ENCODE measurements around the gene ERAL1. TPM values are rescaled to one million over a fixed set of nuclear protein-coding genes. Genes with fewer than 3 reads are reported as not detected.
A peak's percentile ranks its signal among the peaks of the same experiment; 100 is the strongest.
"Not testable (repeated sequence)": the region's sequence is repeated elsewhere in the genome, so short reads cannot be mapped to it uniquely, and the experiment has no call there.

The ERAL1 gene
- total RNA-seq, 2 experiments from 2014 or later = 51.5 to 74.8 TPM

DNA sequence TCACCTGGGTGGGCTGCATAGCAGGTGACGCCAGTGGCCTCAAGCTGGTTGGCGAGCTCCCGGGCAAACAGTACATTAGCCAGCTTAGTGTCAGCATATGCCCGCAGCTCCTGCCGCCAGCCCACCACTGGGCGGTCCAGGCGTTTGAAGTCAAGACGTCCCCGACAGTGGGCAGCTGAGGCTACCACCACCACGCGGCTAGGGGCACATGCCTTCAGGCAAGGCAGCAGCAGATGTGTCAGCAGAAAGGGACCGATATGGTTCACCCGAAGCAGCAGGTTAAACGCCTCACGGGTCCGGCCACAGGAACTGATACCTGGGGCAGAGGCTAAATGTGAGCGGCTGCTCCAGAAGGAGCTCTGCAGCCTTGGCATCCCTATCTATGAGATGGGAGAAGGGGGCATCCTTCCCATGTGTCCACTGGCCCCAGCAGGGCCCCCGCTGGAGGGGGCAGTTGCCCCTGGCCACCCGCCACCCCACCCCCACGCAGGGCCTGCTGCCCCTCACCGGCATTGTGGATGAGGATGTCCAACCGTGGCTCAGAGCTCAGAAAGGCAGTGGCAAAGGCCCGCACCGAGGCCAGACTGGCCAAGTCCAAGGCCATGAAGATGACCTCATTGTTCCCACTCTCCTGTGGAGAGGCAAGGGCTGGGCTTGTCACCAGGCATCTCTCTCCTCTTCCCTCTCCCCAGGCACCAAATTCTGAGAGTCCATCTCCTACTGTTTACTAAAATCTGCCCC is 46.3 kb downstream of the ERAL1 start:
- Mint-ChIP-seq H3K4me1 (peaks cover 45% of the 10 kb centered on the region), H3K27me3 (no peaks in the 10 kb centered on the region), H3K9me3 (ENCODE audit: low read depth) (no peaks in the 10 kb centered on the region), H3K27ac (peak overlapping the region; percentile 92), H3K36me3 (ENCODE audit: low read depth) (peaks cover 30% of the 10 kb centered on the region), H3K4me3 (peak overlapping the region; percentile 87)
- ChIA-PET CTCF (interaction anchor here (0.7 to 2.9 kb wide), 14 partner anchors 9 to 227 kb away, joined by 3 to 13 read pairs (median 3); partner anchors contain the start of gene FAM222B), POLR2A (no interaction called here)
- no peak for ATAC-seq
- intact Hi-C loops (cut with DNase I, micrococcal nuclease) = loop anchor here in 1 of 2 experiments (5.0 kb wide), 1 partner anchor 239 kb away; the partner anchor contains the start of genes SDF2 and SUPT6H
- no peak for DNase-seq

DNA sequence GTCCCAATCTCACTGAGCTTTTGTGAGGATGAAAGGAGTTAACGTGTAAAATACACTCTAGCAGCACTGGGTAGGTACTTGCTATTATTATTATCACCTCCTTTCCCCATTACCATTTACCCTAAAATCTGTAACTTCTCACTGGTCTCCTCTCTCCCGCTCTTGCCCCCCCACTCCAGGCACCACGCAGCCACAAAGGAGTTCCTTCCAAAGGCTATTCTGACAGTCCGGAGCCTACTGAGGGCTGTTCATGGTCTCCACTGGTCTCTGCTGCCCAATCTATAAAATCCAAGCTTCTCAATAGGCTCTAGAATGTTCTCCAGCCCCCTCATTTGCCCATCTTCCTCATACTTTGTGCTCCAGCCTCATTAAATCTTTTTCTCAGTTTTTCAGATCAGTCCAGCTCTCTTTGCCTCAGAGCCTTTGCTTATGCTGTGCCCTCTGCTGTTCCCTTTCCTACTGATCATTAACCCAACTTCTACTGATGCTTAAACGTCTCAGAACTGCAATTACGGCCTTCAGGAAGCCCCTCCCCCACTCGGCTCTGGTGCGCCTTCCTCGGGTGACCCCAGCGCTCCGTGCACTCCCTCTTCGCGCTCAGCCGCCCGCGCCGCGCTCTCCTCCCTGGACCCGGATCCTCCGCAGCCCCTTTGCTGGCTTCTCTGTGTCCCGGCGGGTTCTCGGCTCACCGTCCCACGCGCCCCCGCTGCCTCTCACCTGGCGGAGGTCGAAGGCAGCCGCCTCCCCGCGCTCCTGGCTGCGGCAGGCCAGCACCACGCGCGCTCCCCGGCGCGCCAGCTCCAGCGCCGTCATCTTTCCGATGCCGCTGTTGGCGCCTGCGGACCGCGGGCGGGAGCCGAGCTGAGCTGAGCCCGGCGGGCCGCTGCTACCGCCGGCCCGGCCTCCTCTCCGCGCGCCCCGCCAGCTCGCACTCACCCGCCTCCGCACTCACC is 47.3 kb downstream of the ERAL1 start:
- peak; percentile 35 for ATAC-seq
- Mint-ChIP-seq H3K27me3 (no peaks in the 10 kb centered on the region), H3K4me3 (peak overlapping the region; percentile 87), H3K27ac (peak overlapping the region; percentile 92), H3K9me3 (ENCODE audit: low read depth) (no peaks in the 10 kb centered on the region), H3K4me1 (peaks cover 39% of the 10 kb centered on the region), H3K36me3 (ENCODE audit: low read depth) (peaks cover 31% of the 10 kb centered on the region)
- DNase-seq = peak; percentile 74
- POLR2A ChIA-PET = interaction anchor here (1.1 to 1.2 kb wide), 2 partner anchors 9 to 139 kb away, joined by 4 read pairs; no protein-coding TSS in a partner anchor
- intact Hi-C loops (cut with DNase I, micrococcal nuclease) = loop anchor here in 1 of 2 experiments (5.0 kb wide), 1 partner anchor 240 kb away; the partner anchor contains the start of genes SDF2 and SUPT6H
- CTCF ChIA-PET = interaction anchor here (0.6 to 2.9 kb wide), 26 partner anchors 10 to 241 kb away, joined by 3 to 13 read pairs (median 3); partner anchors contain the start of gene FAM222B

GRCh38 chr17:28902819-28903545 is 48.2 kb downstream of the ERAL1 start, which contains the start of gene DHRS13:
Gene DHRS13, minus strand, starts transcription at chr17:28903079. Its CDS starts 135 bp downstream, at chr17:28902944.
- Mint-ChIP-seq H3K9me3 (ENCODE audit: low read depth) (no peaks in the 10 kb centered on the region), H3K36me3 (ENCODE audit: low read depth) (peaks cover 29% of the 10 kb centered on the region), H3K4me3 (peak within 1 kb of the TSS; percentile 87), H3K4me1 (peaks cover 34% of the 10 kb centered on the region), H3K27ac (peak within 1 kb of the TSS; percentile 92), H3K27me3 (no peaks in the 10 kb centered on the region)
- DNase-seq (peak; percentile 97), ATAC-seq (peak; percentile 89)
- ChIA-PET CTCF (interaction anchor here (0.6 to 2.9 kb wide), 19 partner anchors 9 to 533 kb away, joined by 3 to 13 read pairs (median 4); partner anchors contain the start of gene VTN), POLR2A (interaction anchor here (1.1 to 1.2 kb wide), 2 partner anchors 8 to 139 kb away, joined by 4 read pairs; no protein-coding TSS in a partner anchor)
- intact Hi-C loops (cut with DNase I, micrococcal nuclease) = loop anchor here (1.0 to 5.0 kb wide), 11 partner anchors 49 to 258 kb away; partner anchors contain the start of genes BLTP2 (in 1 of the 2), FAM222B (in 1 of the 2), NEK8 (in 1 of the 2) and RPL23A (in 1 of the 2)

DNA sequence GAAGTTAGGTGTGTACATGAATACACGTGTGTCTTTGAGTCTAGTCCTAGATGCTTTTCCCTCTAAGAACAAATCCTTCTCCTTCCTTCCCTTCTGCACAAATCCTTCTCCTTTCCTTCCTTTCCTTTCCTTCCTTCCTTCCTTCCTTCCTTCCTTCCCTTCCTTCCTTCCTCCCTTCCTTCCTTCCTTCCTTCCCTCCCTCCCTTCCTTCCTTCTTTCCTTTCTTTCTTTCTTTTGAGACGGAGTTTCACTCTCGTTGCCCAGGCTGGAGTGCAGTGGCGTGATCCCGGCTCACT is 48.7 kb downstream of the ERAL1 start:
- CTCF ChIA-PET = interaction anchor here (0.7 to 2.9 kb wide), 6 partner anchors 10 to 533 kb away, joined by 3 to 13 read pairs (median 4); partner anchors contain the start of gene VTN
- DNase-seq; H3K9me3 Mint-ChIP-seq (ENCODE audit: low read depth); ATAC-seq; H3K27me3 Mint-ChIP-seq; POLR2A ChIA-PET: not testable (repeated sequence)
- Mint-ChIP-seq H3K4me3 (peak overlapping the region; percentile 87), H3K36me3 (ENCODE audit: low read depth) (peaks cover 25% of the 10 kb centered on the region), H3K4me1 (peaks cover 31% of the 10 kb centered on the region), H3K27ac (peak overlapping the region; percentile 6)
- intact Hi-C loops (cut with DNase I, micrococcal nuclease) = loop anchor here (1.0 to 5.0 kb wide), 11 partner anchors 49 to 258 kb away; partner anchors contain the start of genes BLTP2 (in 1 of the 2), FAM222B (in 1 of the 2), NEK8 (in 1 of the 2) and RPL23A (in 1 of the 2)

GRCh38 chr17:28904800-28905199 is 50.0 kb downstream of the ERAL1 start:
- no peak overlapping the region for H3K27ac Mint-ChIP-seq
- no peak overlapping the region for H3K4me3 Mint-ChIP-seq
- CTCF ChIA-PET = interaction anchor here (0.7 to 4.9 kb wide), 7 partner anchors 13 to 178 kb away, joined by 3 to 25 read pairs (median 4); no protein-coding TSS in a partner anchor
- peaks cover 29% of the 10 kb centered on the region for H3K36me3 Mint-ChIP-seq (ENCODE audit: low read depth)
- ATAC-seq (no peak), DNase-seq (no peak)
- POLR2A ChIA-PET = no interaction called here
- intact Hi-C loops (cut with DNase I, micrococcal nuclease) = loop anchor here in 1 of 2 experiments (5.0 kb wide), 1 partner anchor 242 kb away; the partner anchor contains the start of genes SDF2 and SUPT6H
- no peaks in the 10 kb centered on the region for H3K27me3 Mint-ChIP-seq
- no peaks in the 10 kb centered on the region for H3K9me3 Mint-ChIP-seq (ENCODE audit: low read depth)
- H3K4me1 Mint-ChIP-seq = peaks cover 21% of the 10 kb centered on the region

GRCh38 chr17:28906276-28906675 is 51.5 kb downstream of the ERAL1 start:
- H3K9me3 Mint-ChIP-seq (ENCODE audit: low read depth) = no peaks in the 10 kb centered on the region
- no peak for DNase-seq
- ChIA-PET POLR2A (interaction anchor here (0.5 kb wide), 1 partner anchor 22 kb away, joined by 3 read pairs; no protein-coding TSS in a partner anchor), CTCF (interaction anchor here (0.6 to 4.9 kb wide), 6 partner anchors 11 to 179 kb away, joined by 3 to 25 read pairs (median 12); no protein-coding TSS in a partner anchor)
- H3K4me3 Mint-ChIP-seq = no peak overlapping the region
- H3K27ac Mint-ChIP-seq = no peak overlapping the region
- ATAC-seq = no peak
- H3K36me3 Mint-ChIP-seq (ENCODE audit: low read depth) = peaks cover 33% of the 10 kb centered on the region
- H3K4me1 Mint-ChIP-seq = peaks cover 12% of the 10 kb centered on the region
- no peaks in the 10 kb centered on the region for H3K27me3 Mint-ChIP-seq
- intact Hi-C loops (cut with DNase I, micrococcal nuclease) = no loop called here

DNA sequence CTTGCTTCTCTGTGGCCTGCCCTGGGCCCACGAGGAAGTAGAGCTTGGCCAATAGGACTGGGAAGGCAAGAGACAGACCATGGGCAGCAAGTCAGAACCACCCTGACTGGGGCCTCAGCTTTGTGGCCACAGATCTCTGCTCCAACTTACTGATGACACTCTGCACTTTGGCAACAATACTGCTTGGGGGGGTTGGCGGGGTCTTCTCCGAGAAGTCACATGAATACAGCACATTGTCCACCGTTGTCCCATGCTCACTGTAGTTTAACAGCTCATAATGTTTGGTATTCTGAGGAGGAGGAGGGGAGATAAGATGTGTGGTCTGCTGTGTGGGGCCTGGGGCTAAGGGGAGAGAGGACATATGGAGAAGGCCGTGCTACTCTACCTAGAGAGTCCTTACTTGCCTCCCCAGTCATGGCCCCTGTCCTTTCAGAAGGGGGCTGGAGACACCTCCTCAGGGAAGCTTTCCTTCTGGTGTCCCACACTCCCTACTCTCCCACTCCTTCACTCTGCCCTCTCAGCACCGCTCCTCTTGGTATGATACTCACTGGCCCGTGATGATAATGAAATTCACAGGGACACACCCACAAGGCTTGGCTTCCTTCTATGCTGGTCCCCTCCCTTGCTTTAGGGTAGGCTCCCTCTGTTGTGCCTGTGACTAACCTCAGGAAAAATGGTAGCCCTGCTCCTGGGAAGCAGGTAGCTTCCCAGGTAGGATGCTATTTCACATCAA is 52.1 kb downstream of the ERAL1 start:
- ChIA-PET CTCF (interaction anchor here (0.6 to 4.9 kb wide), 11 partner anchors 11 to 177 kb away, joined by 3 to 25 read pairs (median 4); no protein-coding TSS in a partner anchor), POLR2A (interaction anchor here (0.5 kb wide), 1 partner anchor 21 kb away, joined by 3 read pairs; no protein-coding TSS in a partner anchor)
- DNase-seq (no peak), ATAC-seq (no peak)
- peaks cover 32% of the 10 kb centered on the region for H3K36me3 Mint-ChIP-seq (ENCODE audit: low read depth)
- peaks cover 7% of the 10 kb centered on the region for H3K4me1 Mint-ChIP-seq
- H3K27ac Mint-ChIP-seq = no peak overlapping the region
- H3K4me3 Mint-ChIP-seq = no peak overlapping the region
- H3K27me3 Mint-ChIP-seq = no peaks in the 10 kb centered on the region
- intact Hi-C loops (cut with DNase I, micrococcal nuclease) = no loop called here
- H3K9me3 Mint-ChIP-seq (ENCODE audit: low read depth) = no peaks in the 10 kb centered on the region

GRCh38 chr17:28907709-28908475 is 53.1 kb downstream of the ERAL1 start:
- peaks cover 37% of the 10 kb centered on the region for H3K36me3 Mint-ChIP-seq (ENCODE audit: low read depth)
- DNase-seq (no peak), ATAC-seq (no peak)
- CTCF ChIA-PET = interaction anchor here (0.6 to 4.9 kb wide), 13 partner anchors 9 to 604 kb away, joined by 3 to 25 read pairs (median 5); no protein-coding TSS in a partner anchor
- H3K27ac Mint-ChIP-seq = no peak overlapping the region
- H3K4me1 Mint-ChIP-seq = peaks cover 3% of the 10 kb centered on the region
- POLR2A ChIA-PET = interaction anchor here (1.2 kb wide), 1 partner anchor 209 kb away, joined by 3 read pairs; no protein-coding TSS in a partner anchor
- H3K27me3 Mint-ChIP-seq = no peaks in the 10 kb centered on the region
- intact Hi-C loops (cut with DNase I, micrococcal nuclease) = no loop called here
- H3K9me3 Mint-ChIP-seq (ENCODE audit: low read depth) = no peaks in the 10 kb centered on the region
- no peak overlapping the region for H3K4me3 Mint-ChIP-seq

DNA sequence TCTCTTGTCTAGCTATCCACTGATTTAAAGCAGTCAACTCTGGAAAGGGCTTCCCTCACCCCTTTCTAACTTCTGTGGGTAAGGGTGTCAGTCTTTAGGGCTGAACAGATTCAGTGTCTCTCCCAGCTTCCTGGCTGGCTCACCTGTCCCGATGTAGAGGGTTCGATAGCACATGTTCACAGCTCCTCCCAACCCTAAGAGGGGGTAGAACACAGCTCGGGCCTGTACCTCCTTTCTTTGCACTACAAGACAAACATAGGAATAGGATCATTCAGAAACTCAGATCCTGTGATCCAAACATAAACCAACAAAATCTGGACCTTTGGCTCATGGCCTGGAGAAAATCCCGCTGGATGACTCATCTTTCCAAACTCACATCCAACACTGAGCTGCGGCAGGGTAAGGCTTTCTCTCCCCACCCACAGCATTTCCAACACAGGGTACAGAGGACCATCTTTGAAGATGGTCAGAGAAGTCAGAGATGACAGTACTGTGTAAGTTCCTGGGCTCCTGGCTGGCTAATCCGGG is 53.9 kb downstream of the ERAL1 start:
- DNase-seq = no peak
- H3K27me3 Mint-ChIP-seq = no peaks in the 10 kb centered on the region
- H3K27ac Mint-ChIP-seq = peak overlapping the region; percentile 6
- ChIA-PET POLR2A (interaction anchor here (1.2 kb wide), 1 partner anchor 209 kb away, joined by 3 read pairs; no protein-coding TSS in a partner anchor), CTCF (interaction anchor here (0.6 to 4.9 kb wide), 15 partner anchors 9 to 605 kb away, joined by 3 to 25 read pairs (median 4); partner anchors contain the start of gene FLOT2)
- ATAC-seq = no peak
- H3K9me3 Mint-ChIP-seq (ENCODE audit: low read depth) = no peaks in the 10 kb centered on the region
- peaks cover 45% of the 10 kb centered on the region for H3K36me3 Mint-ChIP-seq (ENCODE audit: low read depth)
- intact Hi-C loops (cut with DNase I, micrococcal nuclease) = no loop called here
- no peaks in the 10 kb centered on the region for H3K4me1 Mint-ChIP-seq
- H3K4me3 Mint-ChIP-seq = no peak overlapping the region

All from activated CD4-positive, alpha-beta T cell treated with anti-CD3 and anti-CD28 coated beads for 36 hours (primary cell).